ENCODE measurements around the gene PCDHB4.
"Not testable (repeated sequence)": the region's sequence is repeated elsewhere in the genome, so short reads cannot be mapped to it uniquely, and the experiment has no call there.

The PCDHB4 gene

DNA sequence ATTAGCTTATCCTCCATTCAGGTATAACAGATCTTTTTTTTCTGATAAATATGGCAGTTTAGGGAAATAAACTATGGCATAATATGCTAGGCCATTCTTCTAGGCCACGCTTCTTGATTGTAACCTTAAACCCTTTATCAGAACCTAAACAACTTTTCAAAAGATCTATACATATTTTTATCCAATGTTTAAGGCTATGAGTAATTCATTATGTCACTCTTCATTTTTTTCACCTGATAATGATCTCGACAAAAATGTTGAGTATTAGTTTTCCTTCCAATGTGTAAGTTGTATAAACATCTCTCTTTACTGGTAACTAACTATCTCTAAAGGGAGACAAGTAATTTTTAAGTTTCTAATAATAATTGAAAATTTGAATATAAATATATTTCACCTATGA is 2.4 kb upstream of the PCDHB4 start:
- no peak overlapping the region for H3K4me3 ChIP-seq (ENCODE audit: low read depth, low read length)
- no peak for DNase-seq (ENCODE audit: low read depth)
- TF ChIP-seq, protein P1, sequence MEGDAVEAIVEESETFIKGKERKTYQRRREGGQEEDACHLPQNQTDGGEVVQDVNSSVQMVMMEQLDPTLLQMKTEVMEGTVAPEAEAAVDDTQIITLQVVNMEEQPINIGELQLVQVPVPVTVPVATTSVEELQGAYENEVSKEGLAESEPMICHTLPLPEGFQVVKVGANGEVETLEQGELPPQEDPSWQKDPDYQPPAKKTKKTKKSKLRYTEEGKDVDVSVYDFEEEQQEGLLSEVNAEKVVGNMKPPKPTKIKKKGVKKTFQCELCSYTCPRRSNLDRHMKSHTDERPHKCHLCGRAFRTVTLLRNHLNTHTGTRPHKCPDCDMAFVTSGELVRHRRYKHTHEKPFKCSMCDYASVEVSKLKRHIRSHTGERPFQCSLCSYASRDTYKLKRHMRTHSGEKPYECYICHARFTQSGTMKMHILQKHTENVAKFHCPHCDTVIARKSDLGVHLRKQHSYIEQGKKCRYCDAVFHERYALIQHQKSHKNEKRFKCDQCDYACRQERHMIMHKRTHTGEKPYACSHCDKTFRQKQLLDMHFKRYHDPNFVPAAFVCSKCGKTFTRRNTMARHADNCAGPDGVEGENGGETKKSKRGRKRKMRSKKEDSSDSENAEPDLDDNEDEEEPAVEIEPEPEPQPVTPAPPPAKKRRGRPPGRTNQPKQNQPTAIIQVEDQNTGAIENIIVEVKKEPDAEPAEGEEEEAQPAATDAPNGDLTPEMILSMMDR (IDR thresholded peaks at IDR 0.05; ENCODE audit: low read depth, low read length) = no peak
- TF ChIP-seq MYC (IDR thresholded peaks at IDR 0.05; ENCODE audit: low read depth, low read length) = no peak
- TF ChIP-seq POLR2A (IDR thresholded peaks at IDR 0.05; ENCODE audit: extremely low read depth, insufficient read length) = no peak
- TF ChIP-seq, protein P2, sequence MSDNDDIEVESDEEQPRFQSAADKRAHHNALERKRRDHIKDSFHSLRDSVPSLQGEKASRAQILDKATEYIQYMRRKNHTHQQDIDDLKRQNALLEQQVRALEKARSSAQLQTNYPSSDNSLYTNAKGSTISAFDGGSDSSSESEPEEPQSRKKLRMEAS (IDR thresholded peaks at IDR 0.05; ENCODE audit: low read depth, low read length) = no peak

DNA sequence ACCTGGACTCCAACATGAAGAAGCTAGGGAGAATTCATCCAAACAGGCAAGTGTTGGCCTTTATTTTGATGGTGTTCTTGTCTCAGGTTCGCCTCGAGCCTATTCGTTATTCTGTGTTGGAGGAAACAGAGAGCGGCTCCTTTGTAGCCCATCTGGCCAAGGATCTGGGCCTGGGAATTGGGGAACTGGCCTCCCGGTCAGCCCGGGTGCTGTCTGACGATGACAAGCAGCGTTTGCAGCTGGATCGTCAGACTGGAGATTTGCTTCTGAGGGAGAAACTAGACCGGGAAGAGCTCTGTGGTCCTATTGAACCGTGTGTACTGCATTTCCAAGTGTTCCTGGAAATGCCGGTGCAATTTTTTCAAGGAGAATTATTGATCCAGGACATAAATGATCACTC is 367 bp downstream of the PCDHB4 start:
- no peak for DNase-seq (ENCODE audit: low read depth)
- TF ChIP-seq MYC (IDR thresholded peaks at IDR 0.05; ENCODE audit: low read depth, low read length) = no peak
- no peak for TF ChIP-seq POLR2A (IDR thresholded peaks at IDR 0.05; ENCODE audit: extremely low read depth, insufficient read length)
- TF ChIP-seq, protein P1 (IDR thresholded peaks at IDR 0.05; ENCODE audit: low read depth, low read length) = no peak
- TF ChIP-seq, protein P2 (IDR thresholded peaks at IDR 0.05; ENCODE audit: low read depth, low read length) = no peak
- no peak overlapping the region for H3K4me3 ChIP-seq (ENCODE audit: low read depth, low read length)

DNA sequence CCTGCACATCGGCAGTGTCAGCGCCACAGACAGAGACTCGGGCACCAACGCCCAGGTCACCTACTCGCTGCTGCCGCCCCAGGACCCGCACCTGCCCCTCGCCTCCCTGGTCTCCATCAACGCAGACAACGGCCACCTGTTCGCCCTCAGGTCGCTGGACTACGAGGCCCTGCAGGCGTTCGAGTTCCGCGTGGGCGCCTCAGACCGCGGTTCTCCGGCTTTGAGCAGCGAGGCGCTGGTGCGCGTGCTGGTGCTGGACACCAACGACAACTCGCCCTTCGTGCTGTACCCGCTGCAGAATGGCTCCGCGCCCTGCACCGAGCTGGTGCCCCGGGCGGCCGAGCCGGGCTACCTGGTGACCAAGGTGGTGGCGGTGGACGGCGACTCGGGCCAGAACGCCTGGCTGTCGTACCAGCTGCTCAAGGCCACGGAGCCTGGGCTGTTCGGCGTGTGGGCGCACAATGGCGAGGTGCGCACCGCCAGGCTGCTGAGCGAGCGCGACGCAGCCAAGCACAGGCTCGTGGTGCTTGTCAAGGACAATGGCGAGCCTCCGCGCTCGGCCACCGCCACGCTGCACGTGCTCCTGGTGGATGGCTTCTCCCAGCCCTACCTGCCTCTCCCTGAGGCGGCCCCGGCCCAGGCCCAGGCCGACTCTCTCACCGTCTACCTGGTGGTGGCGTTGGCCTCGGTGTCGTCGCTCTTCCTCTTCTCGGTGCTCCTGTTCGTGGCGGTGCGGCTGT is 1.9 kb downstream of the PCDHB4 start:
- H3K4me3 ChIP-seq (ENCODE audit: low read depth, low read length); DNase-seq (ENCODE audit: low read depth): not testable (repeated sequence)

DNA sequence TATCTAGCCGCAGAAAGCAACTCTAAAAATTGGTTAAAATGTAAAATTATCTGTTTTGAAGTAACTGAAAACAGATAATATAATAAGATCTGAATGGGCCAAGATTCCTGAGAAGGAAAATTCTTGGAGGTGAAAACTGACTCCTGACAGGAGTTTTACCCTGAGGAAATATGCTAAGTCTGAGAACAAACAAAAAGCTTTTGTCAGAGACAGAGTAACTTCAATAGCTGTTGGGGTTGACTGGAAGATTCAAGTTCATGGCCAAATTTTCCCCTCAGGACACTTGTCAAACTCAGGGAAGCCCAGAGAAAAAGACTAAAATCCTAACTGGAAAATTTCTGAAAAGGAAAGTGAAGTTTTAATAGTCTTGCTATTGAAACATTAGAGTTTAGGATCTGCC is 5.7 kb downstream of the PCDHB4 start:
- TF ChIP-seq, protein P1 (IDR thresholded peaks at IDR 0.05; ENCODE audit: low read depth, low read length) = no peak
- TF ChIP-seq MYC (IDR thresholded peaks at IDR 0.05; ENCODE audit: low read depth, low read length) = no peak
- TF ChIP-seq, protein P2 (IDR thresholded peaks at IDR 0.05; ENCODE audit: low read depth, low read length) = no peak
- no peak for TF ChIP-seq POLR2A (IDR thresholded peaks at IDR 0.05; ENCODE audit: extremely low read depth, insufficient read length)

DNA sequence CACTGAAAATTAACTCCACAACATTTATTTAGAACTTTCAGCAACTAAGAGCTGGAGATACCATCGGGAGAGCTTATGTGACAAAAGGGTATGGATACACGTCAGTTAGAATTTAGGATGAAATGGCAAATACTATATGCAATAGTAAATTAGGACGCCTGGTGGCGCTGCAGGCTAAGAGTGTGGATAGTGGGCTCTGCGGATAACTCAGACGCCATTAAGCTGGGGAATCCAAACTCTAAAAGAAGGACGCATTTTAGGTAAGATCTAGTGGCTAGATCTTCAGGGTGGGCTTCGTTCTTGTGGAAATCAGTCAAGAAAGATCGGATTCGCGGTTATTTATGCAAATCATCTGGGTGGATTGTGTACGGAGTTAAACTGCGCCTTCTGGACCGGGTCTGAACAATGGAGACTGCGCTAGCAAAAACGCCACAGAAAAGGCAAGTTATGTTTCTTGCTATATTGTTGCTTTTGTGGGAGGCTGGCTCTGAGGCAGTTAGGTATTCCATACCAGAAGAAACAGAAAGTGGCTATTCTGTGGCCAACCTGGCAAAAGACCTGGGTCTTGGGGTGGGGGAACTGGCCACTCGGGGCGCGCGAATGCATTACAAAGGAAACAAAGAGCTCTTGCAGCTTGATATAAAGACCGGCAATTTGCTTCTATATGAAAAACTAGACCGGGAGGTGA is 13.6 kb downstream of the PCDHB4 start, which contains the start of gene PCDHB5:
Gene PCDHB5, plus strand, starts transcription at position 177 of the 688 bp plus-strand sequence. Its CDS starts 229 bp downstream, at position 406.
- no peak within 1 kb of the TSS for H3K4me3 ChIP-seq (ENCODE audit: low read depth, low read length)
- DNase-seq (ENCODE audit: low read depth) = peak; percentile 12
- no peak for TF ChIP-seq POLR2A (IDR thresholded peaks at IDR 0.05; ENCODE audit: extremely low read depth, insufficient read length)
- TF ChIP-seq, protein P1 (IDR thresholded peaks at IDR 0.05; ENCODE audit: low read depth, low read length) = peak; percentile 32

More for the DNA sequence above, 5.7 kb downstream of the PCDHB4 start:
- H3K4me3 ChIP-seq (ENCODE audit: low read depth, low read length) = no peak overlapping the region
- DNase-seq (ENCODE audit: low read depth) = no peak

DNA sequence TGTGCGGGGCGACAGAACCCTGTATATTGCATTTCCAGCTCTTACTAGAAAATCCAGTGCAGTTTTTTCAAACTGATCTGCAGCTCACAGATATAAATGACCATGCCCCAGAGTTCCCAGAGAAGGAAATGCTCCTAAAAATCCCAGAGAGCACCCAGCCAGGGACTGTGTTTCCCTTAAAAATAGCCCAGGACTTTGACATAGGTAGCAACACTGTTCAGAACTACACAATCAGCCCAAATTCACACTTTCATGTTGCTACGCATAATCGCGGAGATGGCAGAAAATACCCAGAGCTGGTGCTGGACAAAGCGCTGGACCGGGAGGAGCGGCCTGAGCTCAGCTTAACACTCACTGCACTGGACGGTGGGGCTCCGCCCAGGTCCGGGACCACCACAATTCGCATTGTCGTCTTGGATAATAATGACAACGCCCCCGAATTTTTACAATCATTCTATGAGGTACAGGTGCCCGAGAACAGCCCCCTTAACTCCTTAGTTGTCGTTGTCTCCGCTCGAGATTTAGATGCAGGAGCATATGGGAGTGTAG is 14.2 kb downstream of the PCDHB4 start:
- H3K4me3 ChIP-seq (ENCODE audit: low read depth, low read length) = no peak overlapping the region
- no peak for DNase-seq (ENCODE audit: low read depth)
- TF ChIP-seq, protein P2 (IDR thresholded peaks at IDR 0.05; ENCODE audit: low read depth, low read length) = no peak
- no peak for TF ChIP-seq MYC (IDR thresholded peaks at IDR 0.05; ENCODE audit: low read depth, low read length)
- TF ChIP-seq POLR2A (IDR thresholded peaks at IDR 0.05; ENCODE audit: extremely low read depth, insufficient read length) = no peak
- TF ChIP-seq, protein P1 (IDR thresholded peaks at IDR 0.05; ENCODE audit: low read depth, low read length) = no peak

DNA sequence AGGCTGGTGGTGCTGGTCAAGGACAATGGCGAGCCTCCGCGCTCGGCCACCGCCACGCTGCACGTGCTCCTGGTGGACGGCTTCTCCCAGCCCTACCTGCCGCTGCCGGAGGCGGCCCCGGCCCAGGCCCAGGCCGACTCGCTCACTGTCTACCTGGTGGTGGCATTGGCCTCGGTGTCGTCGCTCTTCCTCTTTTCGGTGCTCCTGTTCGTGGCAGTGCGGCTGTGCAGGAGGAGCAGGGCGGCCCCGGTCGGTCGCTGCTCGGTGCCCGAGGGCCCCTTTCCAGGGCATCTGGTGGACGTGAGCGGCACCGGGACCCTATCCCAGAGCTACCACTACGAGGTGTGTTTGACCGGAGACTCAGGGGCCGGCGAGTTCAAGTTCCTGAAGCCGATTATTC is 15.7 kb downstream of the PCDHB4 start:
- H3K4me3 ChIP-seq (ENCODE audit: low read depth, low read length); DNase-seq (ENCODE audit: low read depth): not testable (repeated sequence)

All from NB4 (cell line).